HG02884 (cell line): ENCODE measurements around the gene ZNF20.
"Not testable (repeated sequence)": the region's sequence is repeated elsewhere in the genome, so short reads cannot be mapped to it uniquely, and the experiment has no call there.

ENCODE experiments used
- ATAC-seq: cut with Tn5 transposase; IDR thresholded peaks from one replicate; pipeline ENCODE4 v1.9.1; 2021; ENCODE audit warnings: mild to moderate bottlenecking, moderate library complexity; ENCODE audit not compliant: unreplicated experiment

The ZNF20 gene

GRCh38 chr19:12113121-12113520 lies 27.0 kb downstream of the ZNF20 start:
- ATAC-seq = no peak

- ATAC-seq = no peak
These were observed 27.4 kb downstream of the ZNF20 start for GRCh38 chr19:12112701-12113100.

GRCh38 chr19:12111943-12112637 lies 28.1 kb downstream of the ZNF20 start:
- ATAC-seq = no peak

- no peak for ATAC-seq
These were observed 29.0 kb downstream of the ZNF20 start for GRCh38 chr19:12111176-12111575.

GRCh38 chr19:12103909-12104308 lies 36.2 kb downstream of the ZNF20 start:
- ATAC-seq = not testable (repeated sequence)

GRCh38 chr19:12098040-12098439 lies 42.1 kb downstream of the ZNF20 start:
- ATAC-seq = no peak

GRCh38 chr19:12095111-12095790 lies 44.9 kb downstream of the ZNF20 start:
- ATAC-seq = no peak

GRCh38 chr19:12093777-12094176 lies 46.4 kb downstream of the ZNF20 start:
- ATAC-seq = no peak

GRCh38 chr19:12092956-12093355 lies 47.2 kb downstream of the ZNF20 start:
- ATAC-seq = no peak

- no peak for ATAC-seq
These were observed 47.9 kb downstream of the ZNF20 start for GRCh38 chr19:12092065-12092867.

GRCh38 chr19:12090807-12091206 lies 49.3 kb downstream of the ZNF20 start:
- ATAC-seq = no peak

GRCh38 chr19:12085074-12085818 lies 54.9 kb downstream of the ZNF20 start:
- no peak for ATAC-seq

GRCh38 chr19:12083336-12083735 lies 56.8 kb downstream of the ZNF20 start:
- not testable (repeated sequence) for ATAC-seq
